Measurements from ENCODE around the gene AHCYL1.

AHCYL1 gene

GRCh38 chr1:109983380-109984189 is 980 bp upstream of the AHCYL1 start:
- POLR2A ChIA-PET, result interaction anchor here (1.0 to 1.5 kb wide), 8 partner anchors 20 to 437 kb away, joined by 3 to 18 read pairs (median 6); partner anchors contain the start of gene GNAI3
- no peak for TF ChIP-seq CTCF (IDR thresholded peaks at IDR 0.05; ENCODE audit: insufficient read depth, low read length, missing control alignments)
- CTCF ChIA-PET, result interaction anchor here (0.7 to 18.3 kb wide), 68 partner anchors 8 to 442 kb away, joined by 3 to 1425 read pairs (median 7); partner anchors contain the start of genes CSF1, EPS8L3 and GNAI3
- DNase-seq (ENCODE audit: low read depth, low spot score), result no peak
- no peak overlapping the region for H3K4me3 ChIP-seq (ENCODE audit: low read depth, low read length)

GRCh38 chr1:109984190-109984455 is 442 bp upstream of the AHCYL1 start:
- ChIA-PET POLR2A (interaction anchor here (0.7 to 1.5 kb wide), 13 partner anchors 8 to 438 kb away, joined by 3 to 18 read pairs (median 3); partner anchors contain the start of gene GNAI3), CTCF (interaction anchor here (0.7 to 18.3 kb wide), 72 partner anchors 9 to 452 kb away, joined by 3 to 1425 read pairs (median 6); partner anchors contain the start of genes CSF1, EPS8L3 and GNAI3)
- DNase-seq (ENCODE audit: low read depth, low spot score), result no peak
- peak overlapping the region; percentile 20; the same call in 1 of the 2 replicates for H3K4me3 ChIP-seq (ENCODE audit: low read depth, low read length)
- no peak for TF ChIP-seq CTCF (IDR thresholded peaks at IDR 0.05; ENCODE audit: insufficient read depth, low read length, missing control alignments)

GRCh38 chr1:109985247-109986053 is 885 bp downstream of the AHCYL1 start:
- ChIA-PET CTCF (interaction anchor here (0.7 to 18.3 kb wide), 46 partner anchors 8 to 453 kb away, joined by 3 to 1425 read pairs (median 8); partner anchors contain the start of gene CSF1), POLR2A (interaction anchor here (0.9 to 1.5 kb wide), 4 partner anchors 19 to 415 kb away, joined by 3 to 18 read pairs (median 6); no protein-coding TSS in a partner anchor)
- DNase-seq (ENCODE audit: low read depth, low spot score), result no peak
- TF ChIP-seq CTCF (IDR thresholded peaks at IDR 0.05; ENCODE audit: insufficient read depth, low read length, missing control alignments), result no peak
- H3K4me3 ChIP-seq (ENCODE audit: low read depth, low read length), result peak overlapping the region; percentile 82

- no peak for TF ChIP-seq CTCF (IDR thresholded peaks at IDR 0.05; ENCODE audit: insufficient read depth, low read length, missing control alignments)
- POLR2A ChIA-PET, result interaction anchor here (1.4 kb wide), 1 partner anchor 18 kb away, joined by 7 read pairs; no protein-coding TSS in a partner anchor
- H3K4me3 ChIP-seq (ENCODE audit: low read depth, low read length), result peak overlapping the region; percentile 82
- no peak for DNase-seq (ENCODE audit: low read depth, low spot score)
- CTCF ChIA-PET, result interaction anchor here (1.0 to 18.3 kb wide), 15 partner anchors 7 to 441 kb away, joined by 3 to 1425 read pairs (median 28); no protein-coding TSS in a partner anchor
Measured at GRCh38 chr1:109986054-109986444, 1.5 kb downstream of the AHCYL1 start.

GRCh38 chr1:109988349-109988914 is 3.9 kb downstream of the AHCYL1 start:
- DNase-seq (ENCODE audit: low read depth, low spot score), result no peak
- POLR2A ChIA-PET, result no interaction called here
- TF ChIP-seq CTCF (IDR thresholded peaks at IDR 0.05; ENCODE audit: insufficient read depth, low read length, missing control alignments), result no peak
- no peak overlapping the region for H3K4me3 ChIP-seq (ENCODE audit: low read depth, low read length)
- CTCF ChIA-PET, result interaction anchor here (0.8 to 18.3 kb wide), 4 partner anchors 22 to 348 kb away, joined by 3 to 1425 read pairs (median 30); no protein-coding TSS in a partner anchor

Measured in AG04449 (cell line).